ENCODE measurements around the gene GREB1L. TPM values are rescaled to one million over a fixed set of nuclear protein-coding genes. Genes with fewer than 3 reads are reported as not detected.

Gene GREB1L
- total and polyA plus RNA-seq, 10 of the 15 experiments (the other 5 are each of a cell fraction or from before 2014, with no cell fraction given), result under 0.01 to 0.11 (median 0.03) TPM; not detected in 1

DNA sequence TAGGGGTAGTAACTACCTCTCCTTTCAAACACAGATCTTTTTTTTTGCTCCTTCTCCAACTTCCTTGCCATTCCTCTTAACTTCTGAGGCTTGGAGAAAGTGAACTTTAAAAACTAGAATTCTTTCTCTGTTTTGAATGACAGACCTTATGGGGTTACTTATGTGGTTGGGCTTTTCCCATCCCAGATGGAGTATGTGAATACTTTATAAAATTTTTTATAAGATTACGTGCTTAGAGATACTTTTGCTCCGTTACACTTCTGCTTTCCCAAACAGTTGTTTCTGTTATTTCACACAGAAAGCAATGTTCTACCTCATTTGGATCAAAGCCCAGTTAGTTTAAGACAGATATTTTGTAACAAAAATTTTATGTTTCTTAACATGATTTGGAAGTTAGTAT lies 20.2 kb downstream of the GREB1L start (continued):
- TF ChIP-seq MEF2A (IDR thresholded peaks at IDR 0.05; ENCODE audit: insufficient read depth, low read depth, low read length), result no peak

DNA sequence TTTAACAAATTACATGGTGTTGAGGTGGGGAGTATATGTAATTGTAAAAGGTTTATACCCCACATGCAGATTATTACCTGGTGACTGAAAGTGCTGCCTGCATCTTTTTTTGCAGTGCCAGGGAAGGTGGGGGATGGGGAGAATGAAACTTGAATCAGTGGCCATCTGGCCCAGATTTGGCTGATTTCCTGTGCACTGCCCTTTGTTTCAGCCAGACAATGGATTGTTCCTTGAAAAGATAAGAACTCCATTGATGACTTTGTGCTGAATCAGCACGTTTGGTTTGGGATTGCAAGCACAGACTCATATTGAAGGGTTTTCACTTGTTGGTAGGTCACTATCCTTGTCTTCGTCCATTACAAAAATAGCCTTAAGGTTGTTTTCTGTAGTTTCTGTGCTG lies 20.9 kb downstream of the GREB1L start:
- no peak overlapping the region for H3K4me2 ChIP-seq (ENCODE audit: control insufficient read depth, insufficient read depth)
- H3K9me3 ChIP-seq (replicated peaks; ENCODE audit: control insufficient read depth, insufficient read depth, low read length), result no peaks in the 10 kb centered on the region
- ChIA-PET SMC1A (ENCODE audit: uncharacterized antibody, unreplicated experiment) (no interaction called here), RAD21 (ENCODE audit: unreplicated experiment) (no interaction called here), CTCF (no interaction called here), POLR2A (no interaction called here)
- WGBS (ENCODE audit: insufficient coverage, insufficient replicate concordance, low lambda C conversion rate, missing lambda C conversion rate), result 0% methylated on average over 2 of the region's 2 CpGs
- no peaks in the 10 kb centered on the region for H3K4me1 ChIP-seq (ENCODE audit: control insufficient read depth, insufficient read depth, low read length)
- no peaks in the 10 kb centered on the region for H4K20me1 ChIP-seq (ENCODE audit: control insufficient read depth, insufficient read depth)
- no peaks in the 10 kb centered on the region for H3K79me2 ChIP-seq (ENCODE audit: control insufficient read depth, insufficient read depth, low read length)
- no peak overlapping the region for H3K4me3 ChIP-seq
- TF ChIP-seq, protein P1, sequence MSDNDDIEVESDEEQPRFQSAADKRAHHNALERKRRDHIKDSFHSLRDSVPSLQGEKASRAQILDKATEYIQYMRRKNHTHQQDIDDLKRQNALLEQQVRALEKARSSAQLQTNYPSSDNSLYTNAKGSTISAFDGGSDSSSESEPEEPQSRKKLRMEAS (IDR thresholded peaks at IDR 0.05; ENCODE audit: low read depth, low read length), result no peak
- TF ChIP-seq SMARCA5 (IDR thresholded peaks at IDR 0.05), result no peak
- no peak for TF ChIP-seq NFXL1 (IDR thresholded peaks at IDR 0.05; ENCODE audit: borderline replicate concordance)
- no peak for TF ChIP-seq POLR2AphosphoS5 (IDR thresholded peaks at IDR 0.05; ENCODE audit: low read length)
- TF ChIP-seq, protein P2, sequence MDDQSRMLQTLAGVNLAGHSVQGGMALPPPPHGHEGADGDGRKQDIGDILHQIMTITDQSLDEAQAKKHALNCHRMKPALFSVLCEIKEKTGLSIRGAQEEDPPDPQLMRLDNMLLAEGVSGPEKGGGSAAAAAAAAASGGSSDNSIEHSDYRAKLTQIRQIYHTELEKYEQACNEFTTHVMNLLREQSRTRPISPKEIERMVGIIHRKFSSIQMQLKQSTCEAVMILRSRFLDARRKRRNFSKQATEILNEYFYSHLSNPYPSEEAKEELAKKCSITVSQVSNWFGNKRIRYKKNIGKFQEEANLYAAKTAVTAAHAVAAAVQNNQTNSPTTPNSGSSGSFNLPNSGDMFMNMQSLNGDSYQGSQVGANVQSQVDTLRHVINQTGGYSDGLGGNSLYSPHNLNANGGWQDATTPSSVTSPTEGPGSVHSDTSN (IDR thresholded peaks at IDR 0.05; ENCODE audit: insufficient replicate concordance, low read depth, low read length), result no peak
- no peak for TF ChIP-seq HDAC2 (IDR thresholded peaks at IDR 0.05)
- TF ChIP-seq ESRRA (IDR thresholded peaks at IDR 0.05; ENCODE audit: low read length), result no peak
- no peak for TF ChIP-seq YY1 (IDR thresholded peaks at IDR 0.05; ENCODE audit: low read depth, low read length)
- TF ChIP-seq WRNIP1 (IDR thresholded peaks at IDR 0.05; ENCODE audit: borderline replicate concordance, low read depth, low read length), result no peak
- TF ChIP-seq BCL11A (IDR thresholded peaks at IDR 0.05; ENCODE audit: low read depth, low read length), result no peak
- no peak for TF ChIP-seq CHD4 (IDR thresholded peaks at IDR 0.05)
- no peak for TF ChIP-seq ZNF622 (IDR thresholded peaks at IDR 0.05)
- intact Hi-C loops (cut with micrococcal nuclease; ENCODE audit: unreplicated experiment), result no loop called here
- H3K36me3 ChIP-seq (ENCODE audit: control insufficient read depth in 2 of 2, insufficient read depth in 2 of 2, low read length in 1 of 2), result no peaks in the 10 kb centered on the region
- FAIRE-seq (no peak), ATAC-seq (no peak), DNase-seq (ENCODE audit: low read depth, low spot score) (no peak)
- H2AFZ ChIP-seq (ENCODE audit: control insufficient read depth, low read depth, low read length), result no peak overlapping the region
- H3K27me3 ChIP-seq (replicated peaks in 1 of 2; ENCODE audit: control insufficient read depth in 2 of 2, insufficient read depth in 2 of 2, low read length in 1 of 2), result peaks cover 0 to 2% of the 10 kb centered on the region in 2 experiments; a peak in 1 of 4 replicates
- BruUV-seq (replicated peaks), result no TSS peak
- in situ Hi-C loops (cut with MboI), result no loop called here
- no peak overlapping the region for H3K9ac ChIP-seq (ENCODE audit: control insufficient read depth, insufficient read depth, low read length)
- H3K27ac ChIP-seq (ENCODE audit: control insufficient read depth, insufficient read depth), result no peak overlapping the region

Data from GM12878 (cell line).